IMR-90 (cell line): ENCODE data around the gene TECPR2. TPM values are rescaled to one million over a fixed set of nuclear protein-coding genes. Genes with fewer than 3 reads are reported as not detected.

ENCODE experiments used
- ATAC-seq: fragments of 200-7000 bp; cut with Tn5 transposase; 2 replicates; pipeline ENCODE4 v1.9.1; 2020; ENCODE audit warnings: low read depth, mild to moderate bottlenecking, moderate library complexity
- BruUV-seq: library from RNA; stranded (reverse); fragments of 400-500 nt; replicated peaks from 2 replicates; lab custom pipeline; 2021; lab: Mats Ljungman, UMichigan
- CTCF ChIA-PET: fragments of 300-600 bp; formaldehyde crosslinking; extraction: SDS; loops from one replicate; lab custom pipeline; 2021; ENCODE audit warnings: antibody characterized with exemption; lab: Yijun Ruan, JAX
- POLR2A ChIA-PET: fragments of 300-600 bp; sonication (Branson Sonifier 250); formaldehyde crosslinking; loops from one replicate; lab custom pipeline; 2022; ENCODE audit warnings: antibody characterized with exemption; ENCODE audit not compliant: unreplicated experiment; lab: Charles Lee
- DNase-seq: peaks from one replicate; pipeline ENCODE4 v3.0.0; 2013
- H2AFZ ChIP-seq: replicated peaks from 2 replicates; pipeline ENCODE3; 2013; ENCODE audit warnings: low read length, mild to moderate bottlenecking; ENCODE audit not compliant: poor library complexity
- H2AK5ac ChIP-seq: 2 replicates; pipeline ENCODE4 v1.6.1; 2013; ENCODE audit warnings: low read depth, low read length, inconsistent platforms
- H2AK9ac ChIP-seq: replicated peaks from 2 replicates; pipeline ENCODE3; 2013; ENCODE audit warnings: mild to moderate bottlenecking, low read depth, low read length, moderate library complexity; ENCODE audit not compliant: poor library complexity
- H2BK120ac ChIP-seq: 2 replicates; pipeline ENCODE4 v1.6.1; 2013; ENCODE audit warnings: low read depth, low read length, inconsistent platforms
- H2BK15ac ChIP-seq: 3 replicates; pipeline ENCODE4 v1.6.1; 2013; ENCODE audit warnings: low read depth, low read length, inconsistent platforms
- H2BK20ac ChIP-seq: 2 replicates; pipeline ENCODE4 v1.6.1; 2013; ENCODE audit warnings: low read depth, mild to moderate bottlenecking, inconsistent platforms, low read length, moderate library complexity
- H2BK5ac ChIP-seq: 2 replicates; pipeline ENCODE4 v1.6.1; 2013; ENCODE audit warnings: mild to moderate bottlenecking, low read depth, low read length, inconsistent platforms; ENCODE audit not compliant: poor library complexity, severe bottlenecking
- H3K14ac ChIP-seq: replicated peaks from 2 replicates; pipeline ENCODE4 v1.6.1; 2013; ENCODE audit warnings: low read depth, low read length, inconsistent platforms
- H3K18ac ChIP-seq: 2 replicates; pipeline ENCODE4 v1.6.1; 2013; ENCODE audit warnings: low read depth, low read length, control low read depth
- H3K23ac ChIP-seq: 2 replicates; pipeline ENCODE4 v1.6.1; 2013; ENCODE audit warnings: low read depth, low read length, inconsistent platforms
- H3K27ac ChIP-seq: 2 replicates; pipeline ENCODE4 v1.5.1; 2013; ENCODE audit warnings: mild to moderate bottlenecking, control low read depth, low read length; ENCODE audit not compliant: insufficient read depth
- H3K27me3 ChIP-seq: 2 replicates; pipeline ENCODE4 v1.6.1; 2013; ENCODE audit warnings: low read length; ENCODE audit not compliant: control insufficient read depth, insufficient read depth
- H3K36me3 ChIP-seq: 2 replicates; pipeline ENCODE4 v1.6.1; 2013; ENCODE audit warnings: low read length, mixed read lengths; ENCODE audit not compliant: control insufficient read depth, insufficient read depth
- H3K4ac ChIP-seq: 2 replicates; pipeline ENCODE4 v1.6.1; 2013; ENCODE audit warnings: low read depth, low read length, inconsistent platforms
- H3K4me1 ChIP-seq: 2 replicates; pipeline ENCODE4 v1.6.1; 2013; ENCODE audit warnings: low read length, mixed read lengths; ENCODE audit not compliant: control insufficient read depth, insufficient read depth
- H3K4me2 ChIP-seq: 2 replicates; pipeline ENCODE4 v1.6.1; 2013; ENCODE audit warnings: low read depth, mild to moderate bottlenecking, control low read depth, low read length, moderate library complexity
- H3K4me3 ChIP-seq: 2 replicates; pipeline ENCODE4 v1.5.1; 2013; ENCODE audit warnings: low read depth, mild to moderate bottlenecking, control low read depth, low read length, moderate library complexity; ENCODE audit not compliant: insufficient read depth
- H3K56ac ChIP-seq: 2 replicates; pipeline ENCODE4 v1.6.1; 2013; ENCODE audit warnings: low read length, inconsistent platforms; ENCODE audit not compliant: insufficient read depth; ENCODE audit errors: extremely low read depth
- H3K79me1 ChIP-seq, 2 experiments: 2 replicates each; pipeline ENCODE4 v1.6.1; 2013; ENCODE audit warnings: low read length in 2 of 2, inconsistent platforms in 1 of 2, low read depth in 1 of 2
- H3K9ac ChIP-seq: 2 replicates; pipeline ENCODE4 v1.6.1; 2013; ENCODE audit warnings: low read depth, low read length, control low read depth
- H3K9me1 ChIP-seq: 2 replicates; pipeline ENCODE4 v1.6.1; 2013; ENCODE audit warnings: low read length, inconsistent platforms; ENCODE audit not compliant: insufficient read depth
- H3K9me3 ChIP-seq: 2 replicates; pipeline ENCODE4 v1.6.1; 2013; ENCODE audit warnings: low read length; ENCODE audit not compliant: control insufficient read depth, insufficient read depth
- H4K20me1 ChIP-seq: 2 replicates; pipeline ENCODE4 v1.6.1; 2013; ENCODE audit warnings: low read length, inconsistent platforms; ENCODE audit not compliant: insufficient read depth
- H4K5ac ChIP-seq: 2 replicates; pipeline ENCODE4 v1.6.1; 2013; ENCODE audit warnings: mild to moderate bottlenecking, low read depth, low read length, control low read depth
- H4K8ac ChIP-seq, 2 experiments: 2 replicates each; pipeline ENCODE4 v1.6.1; 2013; ENCODE audit warnings: low read depth in 2 of 2, low read length in 2 of 2, control low read depth in 1 of 2, inconsistent platforms in 1 of 2
- H4K91ac ChIP-seq: 2 replicates; pipeline ENCODE4 v1.6.1; 2013; ENCODE audit warnings: low read depth, low read length, inconsistent platforms; ENCODE audit not compliant: insufficient read depth
- CEBPB ChIP-seq: IDR thresholded peaks from 2 replicates; pipeline ENCODE4 v1.6.1; 2012; ENCODE audit warnings: low read depth, low read length, improper control_type of control experiment
- MAZ ChIP-seq: IDR thresholded peaks from 2 replicates; pipeline ENCODE4 v1.6.1; 2012; ENCODE audit warnings: low read depth, mild to moderate bottlenecking, low read length, improper control_type of control experiment, moderate library complexity, borderline replicate concordance
- RCOR1 ChIP-seq: IDR thresholded peaks from 2 replicates; pipeline ENCODE4 v1.6.1; 2012; ENCODE audit warnings: mild to moderate bottlenecking, low read length, improper control_type of control experiment; ENCODE audit not compliant: insufficient replicate concordance
- WGBS, 2 experiments: methylation state at CpG; one replicate each; pipeline versions ENCODE4 v1.1.5 to v1.1.7; 2013; ENCODE audit warnings: missing lambda C conversion rate in 2 of 2; ENCODE audit not compliant: insufficient read length in 1 of 2; ENCODE audit errors: extremely low coverage in 2 of 2; 5-methylcytosine and 5-hydroxymethylcytosine counted together
- dilution Hi-C: fragments of 300-500 bp; cut with HindIII; formaldehyde crosslinking; loops from one replicate; pipeline ENCODE4 v1.14.3; 2018; ENCODE audit warnings: low sequenced_read_pairs; ENCODE audit not compliant: unreplicated experiment
- in situ Hi-C: fragments of 300-500 bp; cut with MboI; formaldehyde crosslinking; loops from 3 replicates; pipeline ENCODE4 v1.14.3; 2019; ENCODE audit warnings: low sequenced_read_pairs, inconsistent platforms, mixed read lengths
- intact Hi-C: fragments of 100-400 bp; cut with micrococcal nuclease; formaldehyde crosslinking; loops from 2 replicates; pipeline ENCODE4 v1.10.0; 2022
- polyA plus RNA-seq, 3 experiments: library from polyadenylated mRNA; depleted of rRNA; stranded (reverse); fragments of >200 nt; gene quantifications; 2 replicates each; pipeline ENCODE4 v1.2.3, GENCODE V29; 2012; ENCODE audit warnings: low replicate concordance in 1 of 3
- total RNA-seq: library from RNA; depleted of rRNA; stranded (reverse); fragments of >200 nt; gene quantifications from 2 replicates; pipeline ENCODE4 v1.2.3, GENCODE V29; 2012

The TECPR2 gene
- total and polyA plus RNA-seq, 2 of the 4 experiments (the other 2 are of a cell fraction): 9.5 to 11.7 TPM

DNA sequence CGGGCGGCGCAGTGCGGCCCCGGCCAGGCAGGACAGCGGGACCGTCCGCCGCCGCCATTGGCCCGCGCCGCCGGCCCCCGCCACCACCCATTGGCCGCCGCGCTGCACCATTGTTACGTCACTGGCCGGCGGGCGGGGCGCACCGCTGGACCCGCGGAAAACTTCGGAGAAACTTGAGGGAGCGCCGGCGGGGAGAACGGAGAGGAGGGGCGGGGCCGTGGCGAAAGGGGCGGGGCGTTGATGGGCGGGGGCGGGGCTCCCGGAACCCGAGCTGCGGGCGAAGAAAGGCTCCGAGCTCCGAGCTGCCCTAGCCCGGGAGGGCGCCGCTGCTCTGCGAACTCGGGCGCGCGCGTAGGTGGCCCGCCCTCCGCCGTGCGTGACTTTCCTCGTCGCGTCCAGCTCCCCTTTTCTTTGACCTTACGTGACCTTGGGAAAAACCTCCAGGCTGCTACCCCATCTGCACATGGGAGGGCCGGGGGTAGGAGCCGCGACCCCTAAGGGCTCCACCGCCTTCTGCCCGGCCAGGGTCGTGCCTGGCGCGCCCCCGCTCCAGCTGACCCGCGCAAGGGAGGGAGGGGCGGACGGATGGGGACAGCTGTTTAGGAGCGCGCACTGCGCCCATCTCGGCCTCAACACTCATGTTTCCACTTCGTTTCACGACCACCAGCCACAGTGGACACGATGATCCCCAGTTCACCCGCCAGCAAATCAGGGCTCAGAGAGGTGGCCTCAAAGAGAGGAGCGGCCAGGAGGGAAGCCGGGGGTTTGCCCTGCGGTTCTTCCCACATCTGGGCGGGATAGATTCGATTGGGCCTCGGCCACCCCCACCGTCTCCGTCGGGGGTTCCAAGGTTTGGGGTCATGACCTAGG, 147.2 kb downstream of the TECPR2 start, which contains the start of gene ANKRD9:
TSS of gene ANKRD9 (minus strand) at position 31 of the 870 bp plus-strand sequence. CDS start 1,887 bp downstream, outside the sequence.
- H4K8ac ChIP-seq: peak within 1 kb of the TSS; percentile 38 to 83; a peak in 3 of 4 replicates
- no peaks in the 10 kb centered on the region for H3K27me3 ChIP-seq
- peak within 1 kb of the TSS; percentile 30 for H2BK5ac ChIP-seq
- H3K4me2 ChIP-seq: peak within 1 kb of the TSS; percentile 84
- H3K23ac ChIP-seq: peak within 1 kb of the TSS; percentile 85
- WGBS, 2 experiments: 6% methylated on average over 33 of the region's 91 CpGs; no CpG with 5 or more reads in 1 of the 2 experiments
- no peaks in the 10 kb centered on the region for H4K20me1 ChIP-seq
- H3K9me1 ChIP-seq: peaks cover 6% of the 10 kb centered on the region; the same call in 1 of the 2 replicates
- H3K18ac ChIP-seq: peak within 1 kb of the TSS; percentile 48
- H3K9ac ChIP-seq: peak within 1 kb of the TSS; percentile 80
- H2BK20ac ChIP-seq: no peak within 1 kb of the TSS
- intact Hi-C loops (loop anchor here (2.0 kb wide), 1 partner anchor 35 kb away; no protein-coding TSS in a partner anchor), in situ Hi-C loops (no loop called here), dilution Hi-C loops (no loop called here)
- TF ChIP-seq CEBPB (peak; percentile 49; the same call in 1 of the 2 replicates), RCOR1 (no peak), MAZ (peak; percentile 86)
- no peak within 1 kb of the TSS for H4K91ac ChIP-seq
- H3K4me3 ChIP-seq: peak within 1 kb of the TSS; percentile 76
- ChIA-PET CTCF (interaction anchor here (1.1 to 2.0 kb wide), 2 partner anchors 15 to 72 kb away, joined by 3 to 7 read pairs; no protein-coding TSS in a partner anchor), POLR2A (no interaction called here)
- DNase-seq (peak; percentile 89), ATAC-seq (peak; percentile 96)
- H3K79me1 ChIP-seq: peaks cover 11 to 12% of the 10 kb centered on the region in 2 experiments
- no peak within 1 kb of the TSS for H2BK15ac ChIP-seq
- peaks cover 12% of the 10 kb centered on the region for H3K36me3 ChIP-seq
- H2AFZ ChIP-seq: peak within 1 kb of the TSS; percentile 94
- H4K5ac ChIP-seq: peak within 1 kb of the TSS; percentile 31
- peak within 1 kb of the TSS; percentile 58 for H3K14ac ChIP-seq
- H2AK5ac ChIP-seq: peak within 1 kb of the TSS; percentile 56
- H2BK120ac ChIP-seq: peak within 1 kb of the TSS; percentile 14
- H3K4ac ChIP-seq: peak within 1 kb of the TSS; percentile 64
- H3K4me1 ChIP-seq: peaks cover 8% of the 10 kb centered on the region
- H3K56ac ChIP-seq: no peak within 1 kb of the TSS
- peak within 1 kb of the TSS; percentile 87 for H2AK9ac ChIP-seq
- H3K27ac ChIP-seq: peak within 1 kb of the TSS; percentile 72
- no peaks in the 10 kb centered on the region for H3K9me3 ChIP-seq
- no TSS peak for BruUV-seq
